HG02852 (cell line): ENCODE data around the gene RUNX2.

ENCODE experiments used
- ATAC-seq: cut with Tn5 transposase; IDR thresholded peaks from one replicate; pipeline ENCODE4 v1.9.1; 2021; ENCODE audit warnings: mild to moderate bottlenecking, moderate library complexity; ENCODE audit not compliant: unreplicated experiment

Gene RUNX2

DNA sequence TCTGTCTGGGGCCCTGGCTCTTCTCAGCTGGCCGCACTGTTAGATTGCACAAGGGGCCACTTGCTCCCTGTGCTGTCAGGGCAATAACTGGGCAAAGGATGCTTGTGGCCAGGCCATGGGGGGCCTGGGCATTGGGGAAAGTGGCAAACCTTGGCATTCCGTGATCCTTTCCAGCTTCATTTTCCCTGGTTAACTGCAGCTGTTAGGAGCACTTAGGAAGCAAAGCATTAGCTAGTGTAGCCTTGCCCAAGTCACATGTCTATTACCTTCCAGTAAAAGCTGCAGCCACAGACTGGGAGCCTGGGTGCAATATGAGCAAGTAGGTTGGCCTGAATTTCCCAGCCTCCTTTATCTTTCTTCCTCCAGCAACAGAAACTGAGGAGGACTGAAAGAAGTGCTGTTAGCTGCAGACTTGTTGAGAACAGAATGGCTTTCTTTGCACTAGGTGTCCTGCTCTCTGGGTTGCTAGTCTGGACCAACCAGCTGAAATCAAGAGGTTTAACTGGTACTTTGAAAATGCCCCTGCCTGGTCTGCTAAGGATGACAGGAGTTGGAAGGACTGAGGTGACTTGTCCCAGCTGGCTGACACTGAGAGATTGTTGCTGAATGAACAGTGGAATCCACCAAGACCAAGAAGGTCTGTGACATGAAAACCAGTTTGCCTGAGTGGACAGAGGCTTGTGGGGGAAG, 361.9 kb downstream of the RUNX2 start:
- no peak for ATAC-seq

DNA sequence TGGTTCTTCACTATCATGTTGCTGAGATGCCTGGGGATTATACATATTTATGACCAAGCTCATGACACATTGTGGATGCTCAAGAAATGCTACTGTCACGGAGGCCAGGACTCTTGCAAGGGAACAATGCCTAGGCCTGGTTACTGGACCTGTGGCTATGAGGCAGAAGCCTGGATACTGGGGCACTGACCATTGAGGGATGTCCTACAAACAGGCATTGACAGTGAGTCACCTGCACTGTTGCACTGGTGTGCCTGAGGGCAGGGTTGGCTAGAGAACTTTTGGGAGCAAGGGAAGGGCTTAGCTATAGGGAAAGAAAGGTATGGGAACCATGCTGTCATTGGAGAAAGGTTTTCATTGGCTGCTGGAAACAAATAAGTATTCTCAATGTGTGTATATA, 362.7 kb downstream of the RUNX2 start:
- no peak for ATAC-seq

- no peak for ATAC-seq
Measured at GRCh38 chr6:45691426-45691825, 363.3 kb downstream of the RUNX2 start.

DNA sequence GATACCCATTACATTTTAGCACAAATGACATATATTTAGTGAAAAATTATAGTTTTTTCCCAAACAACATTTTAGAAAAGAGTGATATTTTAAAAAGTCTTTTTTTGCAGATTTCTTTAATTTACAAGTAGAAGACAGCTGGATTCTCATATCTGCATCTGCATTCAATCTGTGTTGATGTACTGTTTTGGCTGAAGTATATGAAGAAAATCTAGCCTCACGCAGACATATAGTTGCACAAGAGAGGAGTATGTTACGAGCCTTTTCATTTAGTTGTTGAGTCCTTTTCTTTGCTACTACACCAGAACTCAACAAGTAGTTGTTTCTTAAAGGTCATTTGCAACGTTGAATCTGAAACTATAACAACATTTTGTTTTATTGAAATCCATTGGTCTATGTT, 363.9 kb downstream of the RUNX2 start:
- no peak for ATAC-seq

- no peak for ATAC-seq
Measured at GRCh38 chr6:45696738-45697137, 368.6 kb downstream of the RUNX2 start.

DNA sequence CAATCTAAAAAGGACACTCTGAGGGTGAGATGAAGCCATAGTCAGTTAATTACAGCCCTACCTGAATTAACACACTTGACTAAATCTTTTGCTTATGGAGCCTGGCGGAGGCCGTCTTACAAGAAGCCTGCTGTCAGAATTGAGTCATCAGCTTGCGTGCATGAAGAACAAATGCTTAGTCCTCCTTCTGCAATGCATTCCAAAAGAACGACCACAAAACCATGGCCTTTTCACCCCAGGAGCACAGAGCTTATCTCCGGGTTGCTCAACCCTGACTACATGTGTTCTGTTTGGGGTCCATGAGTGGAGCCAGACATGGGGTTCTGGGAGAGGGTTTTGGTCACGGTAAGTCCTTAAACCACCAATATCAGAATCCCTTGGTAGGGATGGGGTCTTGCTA, 369.5 kb downstream of the RUNX2 start:
- peak; percentile 84 for ATAC-seq

DNA sequence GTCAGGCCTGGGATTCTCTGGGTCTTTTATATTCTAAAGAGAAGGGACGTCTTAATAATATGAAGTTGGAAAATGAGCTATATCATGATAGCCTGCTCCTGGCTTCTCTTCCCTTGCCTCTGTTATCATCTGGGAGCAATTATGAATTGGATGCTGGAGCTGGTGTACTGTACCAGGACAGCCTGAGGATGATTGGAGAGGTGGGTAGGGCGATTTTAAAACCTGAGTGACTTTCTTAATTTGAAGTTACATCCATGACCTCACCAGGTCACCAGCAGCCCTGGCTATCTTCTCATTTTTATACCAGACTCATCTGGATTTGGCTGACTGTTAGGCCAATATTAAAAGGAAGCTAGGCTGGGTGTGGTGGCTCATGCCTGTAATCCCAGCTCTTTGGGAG, 369.9 kb downstream of the RUNX2 start:
- ATAC-seq = no peak

GRCh38 chr6:45699663-45700062, 371.5 kb downstream of the RUNX2 start:
- no peak for ATAC-seq

GRCh38 chr6:45702849-45703739, 375.0 kb downstream of the RUNX2 start:
- no peak for ATAC-seq

GRCh38 chr6:45704056-45704800, 376.1 kb downstream of the RUNX2 start:
- ATAC-seq = no peak

- ATAC-seq = no peak
Measured at GRCh38 chr6:45705137-45705855, 377.2 kb downstream of the RUNX2 start.

GRCh38 chr6:45706319-45706718, 378.2 kb downstream of the RUNX2 start:
- ATAC-seq = peak; percentile 34

GRCh38 chr6:45707176-45707575, 379.0 kb downstream of the RUNX2 start:
- ATAC-seq = no peak

GRCh38 chr6:45709781-45710220, 381.7 kb downstream of the RUNX2 start:
- peak; percentile 70 for ATAC-seq

DNA sequence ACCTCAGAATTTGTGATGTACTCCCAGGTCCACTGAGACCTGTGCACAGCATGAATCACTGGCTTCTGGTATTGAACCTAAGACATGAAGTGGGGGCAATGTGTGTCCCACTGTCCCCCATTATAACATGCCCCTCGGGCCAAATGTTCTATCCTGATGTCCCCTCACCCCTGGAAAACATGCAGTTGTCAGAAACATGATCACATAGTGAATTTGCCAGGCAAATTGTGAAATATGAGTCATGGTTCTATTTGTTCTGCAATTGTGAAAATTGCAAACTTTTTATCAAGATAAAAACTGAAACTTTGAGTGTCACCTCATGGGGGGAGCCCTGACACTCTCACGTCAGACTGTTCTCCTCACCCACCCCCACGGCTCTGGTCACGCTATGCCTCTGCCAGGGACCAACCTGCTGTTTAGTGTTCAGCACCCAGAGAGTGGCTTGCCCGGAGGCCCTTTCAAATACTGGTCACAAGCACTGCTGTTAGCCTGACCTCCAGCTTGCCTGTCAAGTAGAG, 382.2 kb downstream of the RUNX2 start:
- ATAC-seq = peak; percentile 53

DNA sequence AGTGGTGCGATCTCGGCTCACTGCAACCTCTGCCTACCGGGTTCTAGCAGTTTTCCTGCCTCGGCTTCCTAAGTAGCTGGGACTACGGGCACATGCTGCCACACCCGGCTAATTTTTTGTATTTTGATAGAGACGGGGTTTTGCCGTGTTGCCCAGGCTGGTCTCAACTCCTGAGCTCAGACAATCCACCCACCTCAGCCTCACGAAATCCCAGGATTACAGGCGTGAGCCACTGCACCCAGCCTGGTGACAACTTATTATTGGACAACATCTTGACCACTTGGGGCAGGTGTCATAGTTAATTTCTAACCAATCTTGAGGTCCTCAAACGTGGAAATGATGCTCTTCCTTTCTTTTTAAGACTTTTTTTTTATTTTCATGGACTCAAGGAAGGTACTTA, 383.9 kb downstream of the RUNX2 start:
- ATAC-seq = no peak

- ATAC-seq = no peak
Measured at GRCh38 chr6:45712786-45713185, 384.7 kb downstream of the RUNX2 start.
